Hindlimb muscle (tissue), 1 donor: ENCODE data around the gene TGM1. TPM values are rescaled to one million over a fixed set of nuclear protein-coding genes. Genes with fewer than 3 reads are reported as not detected.
"Not testable (repeated sequence)": the region's sequence is repeated elsewhere in the genome, so short reads cannot be mapped to it uniquely, and the experiment has no call there.

Experiments
- DNase-seq: peaks from one replicate; pipeline ENCODE4 v3.0.0-alpha.2; 2013
- polyA plus RNA-seq: library from polyadenylated mRNA; unstranded; fragments of 120-200 nt; gene quantifications from one replicate; pipeline ENCODE4 v1.2.1, GENCODE V29; 2013; ENCODE audit not compliant: insufficient read length

TGM1 gene
- polyA plus RNA-seq, 1 donor: 2.1 TPM

DNA sequence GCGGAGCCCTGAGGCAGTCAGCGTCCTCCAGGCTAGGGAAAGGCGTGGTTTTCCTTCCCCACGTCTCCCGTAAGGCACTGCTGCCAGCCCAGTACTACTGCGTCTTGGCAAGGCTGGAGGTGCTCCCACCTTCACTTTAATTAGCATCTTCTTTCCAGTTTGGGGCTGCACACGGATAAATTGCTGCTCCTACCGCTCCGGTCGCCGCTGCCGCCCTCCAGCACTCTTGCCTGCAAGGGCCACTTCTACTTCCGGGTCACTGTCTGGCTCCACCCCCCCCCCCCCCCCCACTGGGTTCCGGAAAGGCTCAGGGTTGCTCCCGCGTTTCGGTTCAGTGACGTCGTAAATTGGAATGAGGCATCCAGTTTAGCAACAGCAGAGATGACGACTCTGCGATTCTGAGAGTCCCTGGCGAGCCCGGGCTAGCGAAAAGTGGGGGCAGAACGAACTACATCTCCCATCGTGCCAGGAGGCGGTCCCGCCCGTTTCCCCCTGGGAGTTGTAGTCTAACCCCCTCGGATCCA is 30.8 kb downstream of the TGM1 start, which contains the start of gene NEDD8:
NEDD8 (minus strand) TSS at position 247 of the 524 bp plus-strand sequence; CDS start at position 147, 100 bp downstream.
- peak; percentile 91 for DNase-seq

DNA sequence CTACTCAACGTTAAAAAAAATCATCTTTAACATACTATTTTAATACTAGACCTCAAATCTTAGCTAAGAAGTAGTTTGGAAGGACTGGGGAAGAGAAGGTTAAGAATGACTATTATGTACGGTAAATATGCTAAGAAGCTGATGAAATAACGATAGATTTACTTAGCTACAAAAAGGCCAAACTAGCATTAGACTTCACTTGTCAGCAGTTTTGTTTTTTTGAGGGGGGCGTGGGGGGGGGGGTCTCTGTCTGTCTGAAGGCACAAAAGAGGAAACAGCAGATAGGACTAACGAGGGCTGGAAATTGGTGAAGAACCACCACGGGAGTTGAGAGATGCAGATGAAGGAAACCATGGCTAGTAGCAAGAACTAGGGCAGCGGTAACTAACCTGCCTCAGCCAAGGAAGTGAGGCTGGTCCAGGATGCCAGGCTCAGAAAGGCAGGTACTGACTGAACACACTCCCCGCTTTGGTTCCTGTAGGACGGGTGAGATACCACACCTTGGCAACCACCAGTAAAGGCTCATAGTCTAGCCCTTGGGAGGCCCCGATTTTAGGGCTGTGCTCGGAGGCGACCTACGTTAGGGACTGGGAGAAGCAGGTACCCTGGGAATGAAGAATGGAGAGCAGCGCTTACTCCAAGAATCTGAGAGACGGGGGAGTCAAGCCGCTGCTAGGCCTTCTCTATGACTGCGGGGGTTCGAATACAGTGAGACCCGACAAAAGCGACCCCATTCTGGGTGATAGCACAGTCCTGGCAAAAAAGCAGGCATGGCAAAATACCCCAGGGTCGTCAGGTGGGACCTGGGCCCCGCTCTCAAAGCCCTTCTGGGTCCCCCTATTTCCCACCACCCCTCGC is 31.5 kb downstream of the TGM1 start:
- no peak for DNase-seq

DNA sequence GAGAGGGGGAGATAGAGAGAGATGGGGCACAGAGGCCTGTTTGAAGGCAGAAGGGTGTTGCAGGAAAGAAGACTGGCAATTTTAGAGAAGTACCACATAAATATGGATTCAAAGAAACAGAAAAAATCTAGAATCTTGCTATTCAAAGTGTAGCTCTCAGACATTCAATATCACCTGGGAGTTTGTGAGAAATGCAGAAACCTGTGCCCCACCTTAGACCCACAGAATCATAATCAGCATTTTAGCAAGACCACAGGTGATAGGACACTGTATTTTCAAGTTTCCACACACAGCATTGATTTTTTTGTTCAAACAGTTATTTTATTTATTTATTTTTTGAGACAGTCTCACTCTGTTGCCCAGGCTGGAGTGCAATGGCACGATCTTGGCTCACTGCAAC is 34.1 kb downstream of the TGM1 start:
- DNase-seq: no peak

DNA sequence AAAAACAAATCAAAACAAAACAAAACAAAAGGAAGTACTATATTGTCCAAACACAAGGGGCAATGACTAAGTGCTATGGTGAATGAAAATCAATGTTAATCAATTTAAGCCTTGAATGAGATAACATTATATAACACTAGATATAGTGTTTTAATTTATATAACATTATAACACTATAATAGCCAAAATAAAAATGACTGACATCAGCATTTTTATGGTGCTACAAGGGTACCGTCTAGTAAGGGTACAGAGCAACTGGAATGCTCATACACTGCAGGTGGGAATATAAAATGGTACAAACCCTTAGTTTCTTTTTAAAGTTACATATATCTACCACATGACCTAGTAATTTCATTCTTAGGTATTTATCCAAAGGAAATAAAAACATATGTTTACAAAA is 36.5 kb downstream of the TGM1 start:
- DNase-seq: no peak

DNA sequence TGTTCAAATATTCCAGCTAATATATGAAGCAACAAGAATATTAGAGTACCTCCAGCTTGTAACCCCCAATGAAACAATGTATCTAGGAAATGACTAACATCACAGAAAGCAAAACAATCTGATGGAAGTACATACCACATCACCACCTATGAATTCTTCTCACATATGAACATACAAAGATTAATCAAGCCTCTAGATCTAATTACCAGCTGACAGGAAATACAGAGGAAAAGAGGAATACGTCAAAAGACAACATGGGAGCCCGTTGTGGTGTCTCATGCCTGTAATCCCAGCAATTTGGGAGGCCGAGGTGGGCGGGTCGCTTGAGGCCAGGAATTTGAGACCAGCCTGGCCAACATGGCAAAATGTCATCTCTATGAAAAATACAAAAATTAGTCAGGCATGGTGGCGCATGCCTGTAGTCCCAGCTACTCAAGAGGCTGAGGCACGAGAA is 38.3 kb downstream of the TGM1 start:
- DNase-seq: no peak

DNA sequence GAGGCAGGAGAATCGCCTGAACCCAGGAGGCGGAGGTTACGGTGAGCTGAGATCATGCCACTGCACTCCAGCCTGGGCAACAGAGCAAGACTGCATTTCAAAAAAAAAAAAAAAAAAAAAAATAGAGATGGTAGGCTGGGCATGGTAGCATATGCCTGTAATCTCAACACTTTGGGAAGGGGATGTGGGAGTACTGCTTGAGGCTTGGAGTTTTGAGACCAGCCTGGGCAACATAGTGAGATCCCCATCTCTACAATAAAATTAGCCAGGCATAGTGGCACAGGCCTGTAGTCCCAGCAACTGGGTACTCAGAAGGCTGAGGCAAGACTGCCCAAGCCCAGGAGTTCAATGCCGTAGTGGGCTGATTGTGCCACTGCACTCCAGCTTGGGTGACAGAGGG is 40.0 kb downstream of the TGM1 start:
- not testable (repeated sequence) for DNase-seq

DNA sequence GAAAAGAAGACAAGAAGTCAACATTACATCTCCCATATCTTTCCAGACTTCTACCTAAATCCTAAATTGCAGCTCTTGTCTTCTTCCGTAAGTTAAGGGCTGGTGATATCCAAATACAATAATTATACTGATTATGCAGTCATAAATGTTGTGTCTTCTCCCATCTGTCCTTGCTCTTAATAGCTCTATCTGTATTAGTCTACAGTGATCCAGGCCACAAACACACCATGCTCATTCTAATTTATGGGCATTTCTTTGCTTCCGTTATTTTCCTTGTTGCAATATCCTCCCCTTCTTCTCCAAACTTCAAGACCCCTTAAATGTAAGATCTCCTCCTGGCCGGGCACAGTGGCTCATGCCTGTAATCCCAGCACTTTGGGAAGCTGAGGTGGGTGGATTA is 43.5 kb downstream of the TGM1 start:
- no peak for DNase-seq

DNA sequence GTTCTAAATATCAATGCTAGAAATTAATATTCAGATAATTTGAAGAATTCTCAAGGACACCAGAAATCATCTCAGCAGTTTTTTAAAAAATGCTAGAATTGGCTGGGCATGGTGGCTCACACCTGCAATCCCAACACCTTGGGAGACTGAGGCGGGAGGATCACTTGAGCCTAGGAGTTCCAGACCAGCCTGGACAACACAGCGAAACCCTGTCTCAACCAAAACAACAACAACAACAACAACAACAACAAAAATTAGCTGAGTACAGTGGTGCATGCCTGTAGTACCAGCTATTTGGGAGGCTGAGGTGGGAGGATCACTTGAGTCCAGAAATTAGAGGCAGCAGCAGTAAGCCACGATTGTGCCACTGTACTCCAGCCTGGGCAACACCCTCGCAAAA is 43.9 kb downstream of the TGM1 start:
- no peak for DNase-seq

DNA sequence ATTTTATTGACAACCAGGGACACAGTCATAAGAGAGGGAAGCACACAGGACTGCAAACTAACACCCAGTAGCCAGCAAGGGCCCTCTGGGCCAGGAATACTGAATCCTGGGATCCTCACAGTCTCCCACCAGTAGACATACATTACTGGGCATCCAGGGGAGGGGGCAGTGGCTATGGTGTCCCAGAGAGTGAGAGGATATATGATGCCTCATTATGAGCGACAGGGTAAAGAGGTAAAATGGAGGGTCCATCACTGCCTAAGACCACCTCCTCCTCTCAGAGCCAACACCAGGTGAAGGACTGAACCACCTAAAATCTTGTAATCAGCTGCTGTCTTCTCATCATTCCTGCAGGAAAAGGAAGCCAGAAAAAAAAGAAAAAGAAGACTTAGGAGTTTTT is 46.1 kb downstream of the TGM1 start:
- DNase-seq: not testable (repeated sequence)

DNA sequence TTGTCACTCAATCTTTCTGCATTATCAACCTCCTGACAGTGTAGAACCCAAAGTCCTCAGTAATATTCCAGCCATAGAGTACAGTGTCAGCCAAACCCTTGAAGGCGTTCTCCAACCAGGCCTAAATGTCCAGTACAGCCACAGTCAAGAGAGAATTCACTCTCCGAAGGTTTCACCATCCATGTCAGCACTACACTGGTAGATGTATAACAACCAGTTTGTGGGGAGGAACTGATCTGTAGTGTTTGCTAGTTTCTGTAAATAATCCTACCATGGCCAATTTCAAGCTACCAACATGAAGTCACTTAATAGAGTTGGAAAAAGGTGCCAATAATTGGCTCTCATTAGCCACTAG is 46.7 kb downstream of the TGM1 start:
- DNase-seq: no peak

DNA sequence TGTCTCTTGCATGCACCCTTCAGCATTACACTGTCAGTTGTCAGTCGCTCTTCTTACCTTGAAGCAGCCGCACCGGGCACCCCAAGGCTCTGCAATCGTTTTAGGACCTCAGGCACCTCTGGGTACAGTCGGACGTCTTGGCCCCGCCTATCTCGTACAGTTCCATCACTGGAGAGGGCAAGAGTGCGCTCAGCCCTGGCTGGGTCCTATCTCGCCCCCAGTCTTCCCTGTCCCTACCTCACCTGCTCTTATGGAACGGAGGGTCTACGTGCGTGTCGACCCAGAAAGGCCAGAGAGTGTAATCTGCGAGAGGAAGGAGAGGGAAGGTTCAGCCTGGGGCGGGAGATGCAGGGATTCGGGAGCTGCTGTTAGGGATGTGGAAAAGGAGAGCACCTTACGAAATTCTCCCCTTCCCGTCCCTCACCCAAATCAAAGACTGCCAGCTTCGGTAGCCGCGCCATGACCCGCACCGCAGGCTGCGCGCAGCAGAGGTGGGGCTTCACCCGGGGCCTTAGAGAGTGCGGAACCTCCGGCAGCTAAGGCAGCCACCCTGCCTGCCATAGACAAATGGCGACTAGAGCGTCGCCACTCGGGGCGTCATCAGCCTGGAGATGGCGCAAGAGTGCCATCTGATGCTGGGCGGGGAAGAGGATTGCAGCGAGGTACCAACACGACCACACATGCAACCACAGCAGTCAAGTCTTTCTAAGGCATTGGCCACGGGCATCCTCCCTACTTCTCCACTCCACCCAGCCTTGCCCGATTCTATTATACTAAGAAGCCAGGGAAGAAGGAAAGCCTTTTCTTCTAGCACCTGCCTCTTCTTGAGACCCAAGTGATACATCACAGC is 47.3 kb downstream of the TGM1 start, which contains the start of gene MDP1:
MDP1 (minus strand) TSS at position 572 of the 850 bp plus-strand sequence; CDS start at position 461, 111 bp downstream.
- DNase-seq: peak; percentile 90

DNA sequence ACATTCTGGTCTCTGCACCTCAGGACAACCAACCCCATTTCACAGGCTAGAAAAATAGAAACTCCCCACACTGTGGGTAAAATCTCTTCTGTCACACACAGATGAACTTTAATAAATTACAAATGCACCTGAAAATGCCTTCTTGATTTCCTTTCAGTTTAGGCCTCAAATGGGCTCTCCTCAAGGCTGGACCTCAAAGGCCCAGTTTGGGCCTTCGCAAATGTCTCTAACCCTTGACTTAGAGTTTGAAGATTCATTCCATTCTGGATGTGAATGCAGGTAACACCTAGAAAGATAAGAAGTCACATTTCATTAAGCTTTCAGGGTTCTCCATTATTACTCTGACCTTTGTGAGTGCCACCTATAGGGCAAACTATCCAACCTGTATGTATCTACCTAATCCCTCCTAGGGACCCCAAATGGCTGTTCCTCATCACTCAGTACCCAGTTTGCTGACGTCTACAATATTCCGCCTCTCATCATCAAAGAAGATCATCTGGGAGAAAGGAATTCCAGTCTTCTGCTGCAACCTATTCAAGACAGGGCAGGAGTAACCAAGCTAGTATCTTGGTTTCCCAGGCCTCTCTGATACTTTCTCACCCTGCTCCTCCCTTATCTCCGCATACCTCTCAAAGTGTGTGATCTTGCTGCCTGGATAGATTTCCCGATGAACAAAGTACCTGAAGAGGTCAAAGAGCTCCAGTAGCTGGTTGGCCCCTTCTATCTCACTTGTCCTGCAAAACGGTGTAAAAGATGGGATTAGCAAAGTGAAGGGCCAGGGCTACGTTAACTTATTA is 48.9 kb downstream of the TGM1 start:
- DNase-seq: no peak

DNA sequence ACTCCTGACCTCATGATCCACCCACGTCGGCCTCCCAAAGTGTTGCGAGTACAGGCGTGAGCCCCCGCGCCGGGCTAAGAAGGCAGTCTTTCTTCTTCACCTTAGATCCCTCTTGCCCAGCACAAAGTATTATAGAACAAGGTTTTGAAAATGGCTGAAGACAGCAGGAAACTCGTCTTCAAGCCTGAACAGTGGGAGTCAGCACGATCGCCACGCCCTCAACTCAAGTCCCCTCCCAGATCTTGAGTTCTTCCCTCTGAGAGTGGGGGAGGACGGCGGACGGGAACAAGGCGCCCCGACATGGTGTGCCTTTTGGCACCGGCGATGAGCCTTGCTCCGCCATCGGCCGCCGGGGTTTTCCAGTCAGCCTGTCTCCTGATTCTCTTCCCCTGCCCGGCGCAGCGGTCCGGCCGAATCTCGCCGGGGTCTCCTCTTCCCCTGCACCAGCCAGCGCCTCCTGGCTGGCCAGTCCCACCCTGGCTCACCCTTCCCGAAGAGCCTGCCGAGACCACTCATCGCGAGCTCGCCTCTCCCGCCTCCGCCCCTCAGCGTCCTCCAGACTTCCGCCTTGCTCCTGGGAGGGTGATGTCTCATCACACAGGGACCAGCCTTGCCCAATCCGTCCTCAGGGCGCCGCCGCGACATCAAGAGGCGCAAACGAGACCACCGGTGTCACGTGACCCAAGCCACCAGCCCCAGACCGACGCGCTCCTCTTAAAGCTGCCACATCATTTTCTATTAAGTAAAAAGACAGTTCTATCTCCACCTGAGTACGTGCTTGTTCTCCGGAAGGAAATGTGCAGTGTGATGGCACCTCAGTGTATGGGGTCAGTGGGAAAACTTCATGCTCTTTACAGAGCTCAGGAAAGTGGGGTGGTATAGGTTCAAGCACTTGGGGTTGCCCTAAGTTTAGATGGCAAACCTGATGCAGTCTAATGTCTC is 49.8 kb downstream of the TGM1 start, which contains the start of gene CHMP4A:
CHMP4A (minus strand) TSS at position 565 of the 942 bp plus-strand sequence; CDS start at position 516, 49 bp downstream.
- peak; percentile 96 for DNase-seq

DNA sequence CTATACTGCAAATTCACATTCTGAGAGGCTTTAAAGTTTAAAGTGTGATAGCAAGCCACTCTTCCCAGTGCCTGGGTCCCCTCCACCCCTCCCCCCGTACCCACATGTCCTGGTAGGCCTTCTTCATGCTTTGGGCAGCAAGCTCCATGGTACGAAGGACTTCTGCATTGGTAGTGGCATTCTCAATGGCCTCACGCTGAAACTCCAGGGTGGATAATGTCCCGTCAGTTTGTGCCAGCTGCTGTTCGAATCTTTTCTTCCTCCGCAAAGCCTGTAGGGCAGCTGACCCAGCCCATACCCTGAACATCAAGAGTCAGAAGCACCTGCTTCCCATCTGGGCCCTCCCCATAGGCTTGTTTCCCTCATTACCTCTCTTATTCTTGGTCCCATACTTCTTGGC is 51.7 kb downstream of the TGM1 start:
- DNase-seq: no peak

DNA sequence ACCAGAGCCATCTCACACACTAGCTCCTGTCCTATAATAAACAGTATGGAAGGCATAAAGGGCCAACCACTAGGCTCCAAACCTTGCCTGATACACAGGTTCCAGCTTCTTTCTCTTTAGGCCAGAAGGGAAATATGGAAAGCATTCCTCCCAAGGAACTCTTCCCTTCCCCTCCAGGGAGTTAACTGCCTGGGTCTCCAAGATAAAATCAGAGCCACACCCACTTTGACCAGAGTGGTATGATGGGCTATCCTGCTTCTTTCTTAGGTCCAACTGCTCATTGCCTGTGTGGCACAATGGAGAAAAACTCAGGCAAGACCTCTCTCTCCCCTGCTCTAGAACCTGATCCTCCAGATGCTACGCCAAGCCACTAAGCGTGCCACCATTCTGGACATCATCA is 55.4 kb downstream of the TGM1 start:
- DNase-seq: no peak

DNA sequence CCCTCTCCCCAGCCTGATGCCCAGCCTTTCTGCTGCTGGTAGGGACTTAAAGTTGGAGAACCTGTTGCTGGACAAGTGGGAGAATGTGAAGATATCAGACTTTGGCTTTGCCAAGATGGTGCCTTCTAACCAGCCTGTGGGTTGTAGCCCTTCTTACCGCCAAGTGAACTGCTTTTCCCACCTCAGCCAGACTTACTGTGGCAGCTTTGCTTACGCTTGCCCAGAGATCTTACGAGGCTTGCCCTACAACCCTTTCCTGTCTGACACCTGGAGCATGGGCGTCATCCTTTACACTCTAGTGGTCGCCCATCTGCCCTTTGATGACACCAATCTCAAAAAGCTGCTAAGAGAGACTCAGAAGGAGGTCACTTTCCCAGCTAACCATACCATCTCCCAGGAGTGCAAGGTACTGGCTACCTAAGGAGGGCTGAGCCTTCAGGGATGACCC is 55.8 kb downstream of the TGM1 start:
- DNase-seq: no peak

DNA sequence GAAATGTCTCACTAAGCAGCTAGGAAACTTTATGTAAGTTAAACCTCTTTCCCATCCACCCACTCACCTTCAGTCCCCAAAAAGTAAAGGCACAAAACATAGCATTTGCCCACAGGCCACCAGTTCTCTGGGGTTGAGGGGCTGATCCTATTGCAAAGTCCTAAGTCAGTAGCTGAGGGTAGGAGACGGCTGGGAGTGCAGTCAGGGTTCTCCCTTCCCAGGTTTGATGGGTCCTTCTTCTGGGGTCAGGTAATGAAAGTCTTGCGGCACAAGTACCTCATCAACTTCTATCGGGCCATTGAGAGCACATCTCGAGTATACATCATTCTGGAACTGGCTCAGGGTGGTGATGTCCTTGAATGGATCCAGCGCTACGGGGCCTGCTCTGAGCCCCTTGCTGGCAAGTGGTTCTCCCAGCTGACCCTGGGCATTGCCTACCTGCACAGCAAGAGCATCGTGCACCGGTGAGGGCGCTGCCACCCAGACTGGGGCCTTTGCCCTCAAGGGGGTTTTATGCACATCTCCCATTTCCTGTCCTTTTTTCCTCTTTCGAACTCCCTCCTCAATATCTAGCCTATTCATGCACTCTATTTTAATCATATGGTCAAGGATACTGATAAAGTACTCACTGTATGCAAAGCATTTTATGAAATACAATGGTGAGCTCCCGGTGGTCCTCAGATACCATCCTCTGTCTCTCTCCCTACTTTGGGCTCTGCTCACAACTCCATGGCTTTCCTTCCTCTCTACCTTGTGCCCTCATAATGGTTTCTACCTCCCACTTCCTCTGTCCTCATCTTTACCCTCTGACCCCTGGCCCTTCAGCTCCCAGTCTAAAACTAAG is 56.5 kb downstream of the TGM1 start:
- no peak for DNase-seq

DNA sequence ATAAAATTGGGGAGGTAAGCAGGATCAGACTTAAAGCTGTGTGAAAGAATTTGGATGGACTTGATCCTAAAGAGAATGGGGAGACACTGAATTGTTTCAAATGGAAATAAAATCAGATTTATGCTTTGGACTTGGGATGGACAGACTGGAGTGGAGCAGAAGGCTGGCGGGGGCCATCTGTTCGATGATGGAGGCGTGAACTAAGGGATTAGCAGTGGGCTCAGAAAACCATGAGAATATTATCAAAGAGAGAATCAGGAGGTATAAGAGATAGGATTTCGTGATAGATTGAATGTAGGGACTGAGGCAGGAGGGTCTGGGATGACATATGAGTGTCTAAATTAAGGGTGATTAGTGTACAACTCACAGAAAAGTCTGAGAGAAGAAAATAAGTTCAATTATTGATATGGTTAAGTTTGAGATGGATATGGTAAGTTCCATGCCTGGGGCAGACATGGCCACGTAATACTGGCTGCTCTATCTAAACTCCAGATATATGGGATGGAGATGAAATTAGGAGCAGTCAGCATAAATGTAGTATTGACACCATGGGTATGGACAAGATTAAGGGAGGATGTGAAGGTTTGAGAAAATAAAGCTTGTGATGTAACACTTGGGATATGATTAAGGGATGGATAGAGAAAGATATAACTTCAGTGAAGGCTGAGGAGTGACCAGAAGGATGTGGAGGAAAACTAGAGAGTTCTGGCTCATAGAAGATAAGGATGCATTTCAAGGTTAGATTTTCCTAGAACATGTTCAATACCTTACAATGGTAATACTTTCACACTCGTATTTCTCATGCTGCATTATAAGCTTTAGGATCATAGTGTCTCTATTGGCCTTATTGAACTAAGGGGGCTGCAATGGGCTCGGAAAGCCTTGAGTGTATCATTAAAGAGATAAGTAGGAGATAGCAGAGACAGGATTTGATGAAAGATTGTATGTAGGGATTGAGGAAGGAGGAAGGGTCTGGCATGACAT is 58.5 kb downstream of the TGM1 start:
- DNase-seq: no peak
